Measurements from ENCODE around the gene MTHFD2L. TPM values are rescaled to one million over a fixed set of nuclear protein-coding genes. Genes with fewer than 3 reads are reported as not detected.

Gene MTHFD2L
- total RNA-seq, 1 experiment from 2014 or later: 9.4 TPM

GRCh38 chr4:74148205-74148604, 9.7 kb upstream of the MTHFD2L start:
- TF ChIP-seq HMGXB4 (CRISPR knock-in tag; IDR thresholded peaks at IDR 0.05) (no peak), NFE2L1 (CRISPR knock-in tag; IDR thresholded peaks at IDR 0.05) (no peak), RORB (CRISPR knock-in tag; IDR thresholded peaks at IDR 0.05) (no peak), TCF7 (CRISPR knock-in tag; IDR thresholded peaks at IDR 0.05; ENCODE audit: low read depth) (no peak)
- TF ChIP-seq, protein P1, sequence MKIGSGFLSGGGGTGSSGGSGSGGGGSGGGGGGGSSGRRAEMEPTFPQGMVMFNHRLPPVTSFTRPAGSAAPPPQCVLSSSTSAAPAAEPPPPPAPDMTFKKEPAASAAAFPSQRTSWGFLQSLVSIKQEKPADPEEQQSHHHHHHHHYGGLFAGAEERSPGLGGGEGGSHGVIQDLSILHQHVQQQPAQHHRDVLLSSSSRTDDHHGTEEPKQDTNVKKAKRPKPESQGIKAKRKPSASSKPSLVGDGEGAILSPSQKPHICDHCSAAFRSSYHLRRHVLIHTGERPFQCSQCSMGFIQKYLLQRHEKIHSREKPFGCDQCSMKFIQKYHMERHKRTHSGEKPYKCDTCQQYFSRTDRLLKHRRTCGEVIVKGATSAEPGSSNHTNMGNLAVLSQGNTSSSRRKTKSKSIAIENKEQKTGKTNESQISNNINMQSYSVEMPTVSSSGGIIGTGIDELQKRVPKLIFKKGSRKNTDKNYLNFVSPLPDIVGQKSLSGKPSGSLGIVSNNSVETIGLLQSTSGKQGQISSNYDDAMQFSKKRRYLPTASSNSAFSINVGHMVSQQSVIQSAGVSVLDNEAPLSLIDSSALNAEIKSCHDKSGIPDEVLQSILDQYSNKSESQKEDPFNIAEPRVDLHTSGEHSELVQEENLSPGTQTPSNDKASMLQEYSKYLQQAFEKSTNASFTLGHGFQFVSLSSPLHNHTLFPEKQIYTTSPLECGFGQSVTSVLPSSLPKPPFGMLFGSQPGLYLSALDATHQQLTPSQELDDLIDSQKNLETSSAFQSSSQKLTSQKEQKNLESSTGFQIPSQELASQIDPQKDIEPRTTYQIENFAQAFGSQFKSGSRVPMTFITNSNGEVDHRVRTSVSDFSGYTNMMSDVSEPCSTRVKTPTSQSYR (CRISPR knock-in tag; IDR thresholded peaks at IDR 0.05): no peak
- TF ChIP-seq, protein P2, sequence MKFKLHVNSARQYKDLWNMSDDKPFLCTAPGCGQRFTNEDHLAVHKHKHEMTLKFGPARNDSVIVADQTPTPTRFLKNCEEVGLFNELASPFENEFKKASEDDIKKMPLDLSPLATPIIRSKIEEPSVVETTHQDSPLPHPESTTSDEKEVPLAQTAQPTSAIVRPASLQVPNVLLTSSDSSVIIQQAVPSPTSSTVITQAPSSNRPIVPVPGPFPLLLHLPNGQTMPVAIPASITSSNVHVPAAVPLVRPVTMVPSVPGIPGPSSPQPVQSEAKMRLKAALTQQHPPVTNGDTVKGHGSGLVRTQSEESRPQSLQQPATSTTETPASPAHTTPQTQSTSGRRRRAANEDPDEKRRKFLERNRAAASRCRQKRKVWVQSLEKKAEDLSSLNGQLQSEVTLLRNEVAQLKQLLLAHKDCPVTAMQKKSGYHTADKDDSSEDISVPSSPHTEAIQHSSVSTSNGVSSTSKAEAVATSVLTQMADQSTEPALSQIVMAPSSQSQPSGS (CRISPR knock-in tag; IDR thresholded peaks at IDR 0.05; ENCODE audit: borderline replicate concordance, low read depth): no peak
- H3K36me3 Mint-ChIP-seq: no peaks in the 10 kb centered on the region
- 0 out of 2 replicates have a peak, but pooled peaks cover 3% of the 10 kb centered on the region for H3K4me1 Mint-ChIP-seq
- no peak overlapping the region for H3K4me3 Mint-ChIP-seq
- DNase-seq (ENCODE audit: low spot score) (no peak), ATAC-seq (no peak)
- H3K27me3 Mint-ChIP-seq (ENCODE audit: low read depth): no peaks in the 10 kb centered on the region
- ChIA-PET CTCF (interaction anchor here (1.8 kb wide), 1 partner anchor 14 kb away, joined by 5 read pairs; no protein-coding TSS in a partner anchor), POLR2A (no interaction called here)
- H3K9me3 Mint-ChIP-seq: peaks cover 6% of the 10 kb centered on the region; the same call in 1 of the 2 replicates
- H3K27ac Mint-ChIP-seq: no peak overlapping the region

DNA sequence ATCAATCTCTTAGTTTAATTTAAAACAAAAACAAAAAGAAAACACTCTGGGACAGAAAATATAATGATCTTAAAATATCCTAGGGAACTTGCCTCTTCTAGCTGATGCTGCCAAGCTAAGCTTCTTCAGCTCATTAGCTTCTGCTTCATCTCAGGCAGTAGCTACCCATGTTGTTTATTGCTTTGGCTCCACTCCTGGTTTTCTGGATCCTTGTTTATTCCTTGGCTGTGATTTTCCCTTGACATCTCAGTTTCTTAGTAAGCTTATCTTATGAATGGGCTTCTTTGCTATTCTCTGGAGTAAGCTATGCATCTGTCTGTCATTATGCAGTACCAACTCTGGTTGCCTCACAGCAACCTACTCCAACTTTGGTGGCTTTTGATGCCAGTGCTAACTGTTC, 5.1 kb upstream of the MTHFD2L start:
- Mint-ChIP-seq H3K4me3 (no peak overlapping the region), H3K27ac (no peak overlapping the region), H3K27me3 (ENCODE audit: low read depth) (no peaks in the 10 kb centered on the region), H3K4me1 (peaks cover 12% of the 10 kb centered on the region), H3K9me3 (no peaks in the 10 kb centered on the region), H3K36me3 (no peaks in the 10 kb centered on the region)
- CTCF ChIA-PET: interaction anchor here (0.5 to 1.7 kb wide), 2 partner anchors 18 to 36 kb away, joined by 3 to 6 read pairs; no protein-coding TSS in a partner anchor
- DNase-seq (ENCODE audit: low spot score): no peak
- TF ChIP-seq ZNF317 (CRISPR knock-in tag; IDR thresholded peaks at IDR 0.05; ENCODE audit: borderline replicate concordance, low read depth) (no peak), TEAD4 (CRISPR knock-in tag; IDR thresholded peaks at IDR 0.05) (no peak), ZNF219 (CRISPR knock-in tag; IDR thresholded peaks at IDR 0.05; ENCODE audit: borderline replicate concordance) (no peak), SMAD3 (CRISPR knock-in tag; IDR thresholded peaks at IDR 0.05; ENCODE audit: borderline replicate concordance) (no peak), MXD4 (CRISPR knock-in tag; IDR thresholded peaks at IDR 0.05; ENCODE audit: borderline replicate concordance) (no peak), ZBTB43 (CRISPR knock-in tag; IDR thresholded peaks at IDR 0.05) (no peak), AFF4 (CRISPR knock-in tag; IDR thresholded peaks at IDR 0.05; ENCODE audit: borderline replicate concordance) (no peak), USF1 (CRISPR knock-in tag; IDR thresholded peaks at IDR 0.05) (no peak), ZNF121 (CRISPR knock-in tag; IDR thresholded peaks at IDR 0.05) (no peak), ZNF423 (CRISPR knock-in tag; IDR thresholded peaks at IDR 0.05) (no peak)
- TF ChIP-seq, protein P3, sequence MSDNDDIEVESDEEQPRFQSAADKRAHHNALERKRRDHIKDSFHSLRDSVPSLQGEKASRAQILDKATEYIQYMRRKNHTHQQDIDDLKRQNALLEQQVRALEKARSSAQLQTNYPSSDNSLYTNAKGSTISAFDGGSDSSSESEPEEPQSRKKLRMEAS (CRISPR knock-in tag; IDR thresholded peaks at IDR 0.05): no peak
- TF ChIP-seq, protein P4, sequence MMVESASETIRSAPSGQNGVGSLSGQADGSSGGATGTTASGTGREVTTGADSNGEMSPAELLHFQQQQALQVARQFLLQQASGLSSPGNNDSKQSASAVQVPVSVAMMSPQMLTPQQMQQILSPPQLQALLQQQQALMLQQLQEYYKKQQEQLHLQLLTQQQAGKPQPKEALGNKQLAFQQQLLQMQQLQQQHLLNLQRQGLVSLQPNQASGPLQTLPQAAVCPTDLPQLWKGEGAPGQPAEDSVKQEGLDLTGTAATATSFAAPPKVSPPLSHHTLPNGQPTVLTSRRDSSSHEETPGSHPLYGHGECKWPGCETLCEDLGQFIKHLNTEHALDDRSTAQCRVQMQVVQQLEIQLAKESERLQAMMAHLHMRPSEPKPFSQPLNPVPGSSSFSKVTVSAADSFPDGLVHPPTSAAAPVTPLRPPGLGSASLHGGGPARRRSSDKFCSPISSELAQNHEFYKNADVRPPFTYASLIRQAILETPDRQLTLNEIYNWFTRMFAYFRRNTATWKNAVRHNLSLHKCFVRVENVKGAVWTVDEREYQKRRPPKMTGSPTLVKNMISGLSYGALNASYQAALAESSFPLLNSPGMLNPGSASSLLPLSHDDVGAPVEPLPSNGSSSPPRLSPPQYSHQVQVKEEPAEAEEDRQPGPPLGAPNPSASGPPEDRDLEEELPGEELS (CRISPR knock-in tag; IDR thresholded peaks at IDR 0.05): no peak
- POLR2A ChIA-PET: no interaction called here
- no peak for ATAC-seq
